Cardiac septum (tissue), 1 donor: ENCODE results near the gene TENM4. TPM values are rescaled to one million over a fixed set of nuclear protein-coding genes. Genes with fewer than 3 reads are reported as not detected.

ENCODE experiments used
- DNase-seq: peaks from one replicate; pipeline ENCODE4 v3.0.0-alpha.2; 2020; ENCODE audit warnings: low spot score
- intact Hi-C: fragments of 100-400 bp; cut with DNase I; formaldehyde crosslinking; loops from one replicate; pipeline ENCODE4 v1.14.0; 2022
- total RNA-seq: library from RNA; stranded (reverse); fragmentation: NEBNext Ultra II Directional; extraction: Animal tissue kit (Norgen Biotek cat#: 25700); gene quantifications from one replicate; pipeline ENCODE4 v1.2.1, GENCODE V29; 2021
- donor health status: DM: no; HTN: no; CAD: no.

Gene TENM4
- total RNA-seq, 1 donor from 2014 or later: 3.4 TPM

- DNase-seq: no peak
- intact Hi-C loops: no loop called here
Measured at GRCh38 chr11:79400206-79400605, 40.6 kb downstream of the TENM4 start.

GRCh38 chr11:79397252-79397651 lies 43.6 kb downstream of the TENM4 start:
- intact Hi-C loops: no loop called here

GRCh38 chr11:79396674-79397073 lies 44.2 kb downstream of the TENM4 start:
- DNase-seq: no peak
- intact Hi-C loops: no loop called here

More at GRCh38 chr11:79397252-79397651, 43.6 kb downstream of the TENM4 start:
- no peak for DNase-seq

GRCh38 chr11:79396001-79396400 lies 44.8 kb downstream of the TENM4 start:
- intact Hi-C loops: no loop called here
- no peak for DNase-seq

GRCh38 chr11:79393362-79394043 lies 47.3 kb downstream of the TENM4 start:
- intact Hi-C loops: no loop called here

GRCh38 chr11:79392161-79392560 lies 48.7 kb downstream of the TENM4 start:
- intact Hi-C loops: no loop called here
- no peak for DNase-seq

More at GRCh38 chr11:79393362-79394043, 47.3 kb downstream of the TENM4 start:
- no peak for DNase-seq

GRCh38 chr11:79390923-79391322 lies 49.9 kb downstream of the TENM4 start:
- no peak for DNase-seq
- intact Hi-C loops: no loop called here

GRCh38 chr11:79390477-79390876 lies 50.4 kb downstream of the TENM4 start:
- intact Hi-C loops: no loop called here
- DNase-seq: no peak

GRCh38 chr11:79388201-79388600 lies 52.6 kb downstream of the TENM4 start:
- DNase-seq: no peak
- intact Hi-C loops: no loop called here

GRCh38 chr11:79383874-79384273 lies 57.0 kb downstream of the TENM4 start:
- DNase-seq: no peak
- intact Hi-C loops: no loop called here

GRCh38 chr11:79382301-79383050 lies 58.4 kb downstream of the TENM4 start:
- intact Hi-C loops: no loop called here
- no peak for DNase-seq

- no peak for DNase-seq
- intact Hi-C loops: no loop called here
Measured at GRCh38 chr11:79381036-79381435, 59.8 kb downstream of the TENM4 start.

GRCh38 chr11:79377406-79377805 lies 63.4 kb downstream of the TENM4 start:
- DNase-seq: no peak
- intact Hi-C loops: no loop called here

- no peak for DNase-seq
- intact Hi-C loops: no loop called here
Measured at GRCh38 chr11:79375818-79376550, 64.8 kb downstream of the TENM4 start.

- intact Hi-C loops: no loop called here
- DNase-seq: no peak
Measured at GRCh38 chr11:79374727-79375126, 66.1 kb downstream of the TENM4 start.

GRCh38 chr11:79371724-79372123 lies 69.1 kb downstream of the TENM4 start:
- intact Hi-C loops: no loop called here
- DNase-seq: no peak

GRCh38 chr11:79371152-79371551 lies 69.7 kb downstream of the TENM4 start:
- DNase-seq: no peak
- intact Hi-C loops: no loop called here

- no peak for DNase-seq
- intact Hi-C loops: no loop called here
Measured at GRCh38 chr11:79369055-79369454, 71.8 kb downstream of the TENM4 start.

- intact Hi-C loops: no loop called here
- DNase-seq: no peak
Measured at GRCh38 chr11:79367844-79368243, 73.0 kb downstream of the TENM4 start.

- intact Hi-C loops: no loop called here
- DNase-seq: no peak
Measured at GRCh38 chr11:79366218-79366617, 74.6 kb downstream of the TENM4 start.
